ENCODE data around the gene MTM1. TPM values are rescaled to one million over a fixed set of nuclear protein-coding genes. Genes with fewer than 3 reads are reported as not detected.

Gene MTM1
- total RNA-seq, 1 experiment from 2014 or later = 6.4 TPM

DNA sequence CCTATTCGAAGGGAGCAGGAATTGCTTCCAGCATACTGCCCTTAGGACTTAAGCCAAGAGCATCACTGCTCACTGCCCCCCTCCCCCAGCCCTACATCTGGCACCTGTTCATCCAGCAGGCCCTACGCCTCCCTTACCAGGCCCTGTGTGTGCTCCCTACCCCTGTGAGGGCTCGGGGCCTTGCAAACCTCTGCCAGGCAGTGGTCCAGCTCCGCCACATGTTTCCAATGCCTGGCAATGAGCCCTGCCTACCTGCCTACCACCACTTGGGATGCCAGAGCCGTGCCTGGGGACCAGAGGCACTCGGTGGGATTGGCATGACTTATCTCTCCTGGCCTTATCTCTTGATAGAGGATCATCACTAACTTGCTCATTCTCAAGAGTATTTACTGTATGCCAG lies 27.5 kb upstream of the MTM1 start:
- Histone ChIP-seq H3K4me2 (ENCODE audit: insufficient read depth, insufficient read length, low read length) (no peak overlapping the region), H3K4me1 (ENCODE audit: insufficient read depth, low read length) (no peaks in the 10 kb centered on the region), H3K23ac (ENCODE audit: insufficient read length, low read depth, low read length) (no peak overlapping the region), H2AFZ (ENCODE audit: low read length) (no peak overlapping the region), H3K14ac (ENCODE audit: insufficient read depth, low read length) (no peak overlapping the region), H3K9ac (ENCODE audit: extremely low read depth, insufficient read length, low read length) (no peak overlapping the region), H3K18ac (ENCODE audit: insufficient read length, low read depth, low read length) (no peak overlapping the region), H3K27me3 (ENCODE audit: insufficient read depth, low read length) (no peaks in the 10 kb centered on the region), H3K27ac (ENCODE audit: insufficient read length, low read depth, low read length) (no peak overlapping the region), H3T11ph (ENCODE audit: low read length) (no peak overlapping the region), H2AK5ac (ENCODE audit: insufficient read length, low read length) (no peak overlapping the region), H4K5ac (ENCODE audit: insufficient read length, low read depth, low read length) (no peak overlapping the region), H3K9me3 (ENCODE audit: control insufficient read depth, low read depth, low read length) (peaks cover 9% of the 10 kb centered on the region), H2BK120ac (ENCODE audit: low read depth, low read length, poor library complexity, severe bottlenecking) (no peak overlapping the region), H4K20me1 (ENCODE audit: control insufficient read depth, insufficient read depth, insufficient read length) (no peaks in the 10 kb centered on the region), H3K23me2 (ENCODE audit: insufficient read length, low read depth, low read length, poor library complexity, severe bottlenecking) (no peaks in the 10 kb centered on the region), H3K56ac (ENCODE audit: insufficient read length, low read depth, low read length) (no peak overlapping the region), H2BK20ac (ENCODE audit: low read depth, low read length, poor library complexity, severe bottlenecking) (no peak overlapping the region), H3K79me1 (ENCODE audit: insufficient read depth, low read depth, low read length, poor library complexity, severe bottlenecking) (no peaks in the 10 kb centered on the region), H4K8ac (replicated peaks; ENCODE audit: insufficient read length, low read depth, low read length) (no peak overlapping the region), H2BK12ac (ENCODE audit: insufficient read length, low read depth, low read length) (no peak overlapping the region), H3K4ac (ENCODE audit: low read depth, low read length) (no peak overlapping the region), H3K79me2 (ENCODE audit: insufficient read depth, low read length) (no peaks in the 10 kb centered on the region), H2BK15ac (ENCODE audit: low read depth, low read length) (no peak overlapping the region), H4K91ac (ENCODE audit: insufficient read length, low read depth, low read length) (no peak overlapping the region), H2BK5ac (ENCODE audit: insufficient read length, low read length) (no peak overlapping the region)
- Mint-ChIP-seq H3K27ac (no peak overlapping the region), H3K27me3 (ENCODE audit: low read depth) (peaks cover 25% of the 10 kb centered on the region), H3K36me3 (ENCODE audit: insufficient read depth in 1 of 3, low read depth in 3 of 3) (peaks cover 0 to 3% (median 3%) of the 10 kb centered on the region in 3 experiments; a peak in 1 of 7 replicates), H3K4me3 (no peak overlapping the region; a peak in 1 of 5 replicates), H3K9me3 (peaks cover 77 to 82% of the 10 kb centered on the region in 2 experiments), H3K4me1 (peaks cover 2 to 6% of the 10 kb centered on the region in 2 experiments; a peak in 2 of 4 replicates)
- TF ChIP-seq, protein P1, sequence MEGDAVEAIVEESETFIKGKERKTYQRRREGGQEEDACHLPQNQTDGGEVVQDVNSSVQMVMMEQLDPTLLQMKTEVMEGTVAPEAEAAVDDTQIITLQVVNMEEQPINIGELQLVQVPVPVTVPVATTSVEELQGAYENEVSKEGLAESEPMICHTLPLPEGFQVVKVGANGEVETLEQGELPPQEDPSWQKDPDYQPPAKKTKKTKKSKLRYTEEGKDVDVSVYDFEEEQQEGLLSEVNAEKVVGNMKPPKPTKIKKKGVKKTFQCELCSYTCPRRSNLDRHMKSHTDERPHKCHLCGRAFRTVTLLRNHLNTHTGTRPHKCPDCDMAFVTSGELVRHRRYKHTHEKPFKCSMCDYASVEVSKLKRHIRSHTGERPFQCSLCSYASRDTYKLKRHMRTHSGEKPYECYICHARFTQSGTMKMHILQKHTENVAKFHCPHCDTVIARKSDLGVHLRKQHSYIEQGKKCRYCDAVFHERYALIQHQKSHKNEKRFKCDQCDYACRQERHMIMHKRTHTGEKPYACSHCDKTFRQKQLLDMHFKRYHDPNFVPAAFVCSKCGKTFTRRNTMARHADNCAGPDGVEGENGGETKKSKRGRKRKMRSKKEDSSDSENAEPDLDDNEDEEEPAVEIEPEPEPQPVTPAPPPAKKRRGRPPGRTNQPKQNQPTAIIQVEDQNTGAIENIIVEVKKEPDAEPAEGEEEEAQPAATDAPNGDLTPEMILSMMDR (conservative IDR thresholded peaks at IDR 0.05) = no peak
- WGBS (ENCODE audit: extremely low coverage, insufficient read length, low lambda C conversion rate) = no CpG with 5 or more reads among the region's 6 CpGs
- no peak for DNase-seq

Data from H9 (cell line).